SU-DHL-6 (cell line): ENCODE data around the gene SLC16A8.

Source experiments
- H2AFZ ChIP-seq: fragments of 200-600 bp; sonication (generic); 2 replicates; pipeline ENCODE4 v1.6.1; 2014; ENCODE audit warnings: low read depth, mild to moderate bottlenecking, moderate library complexity, mixed read lengths, antibody characterized with exemption, low read length; ENCODE audit not compliant: severe bottlenecking
- H3F3A ChIP-seq: fragments of 200-600 bp; shearing (Covaris generic); 2 replicates; pipeline ENCODE4 v1.6.0; 2016; ENCODE audit warnings: antibody characterized with exemption, mild to moderate bottlenecking; ENCODE audit not compliant: insufficient read depth
- H3K27ac ChIP-seq: fragments of 200-600 bp; sonication (generic); 2 replicates; pipeline ENCODE4 v1.5.1; 2016; ENCODE audit warnings: low read depth, mild to moderate bottlenecking, low read length, moderate library complexity, mixed read lengths
- H3K27me3 ChIP-seq: fragments of 200-600 bp; sonication (generic), shearing (Covaris generic); 2 replicates; pipeline ENCODE4 v1.6.0; 2014; ENCODE audit warnings: mild to moderate bottlenecking, low read length
- H3K36me3 ChIP-seq: fragments of 200-600 bp; sonication (generic); 2 replicates; pipeline ENCODE4 v1.6.1; 2014; ENCODE audit warnings: mild to moderate bottlenecking, low read length, mixed read lengths
- H3K4me2 ChIP-seq: fragments of 300-600, 200-600 bp; shearing (Covaris generic), sonication (generic); 2 replicates; pipeline ENCODE4 v1.6.0; 2014; ENCODE audit warnings: low read length, low read depth, mild to moderate bottlenecking; ENCODE audit not compliant: poor library complexity, severe bottlenecking
- H3K4me3 ChIP-seq: fragments of 200-600 bp; sonication (generic); 2 replicates; pipeline ENCODE4 v1.5.1; 2014; ENCODE audit warnings: antibody characterized with exemption, low read length, mild to moderate bottlenecking, mixed read lengths; ENCODE audit not compliant: insufficient read depth, poor library complexity, severe bottlenecking
- H3K79me2 ChIP-seq: fragments of 200-600 bp; sonication (generic); 2 replicates; pipeline ENCODE4 v1.6.1; 2014; ENCODE audit warnings: mild to moderate bottlenecking, low read length, moderate library complexity; ENCODE audit not compliant: insufficient read depth
- H3K9ac ChIP-seq: fragments of 200-600 bp; sonication (generic); 2 replicates; pipeline ENCODE4 v1.7.0; 2014; ENCODE audit warnings: mild to moderate bottlenecking, low read length
- H3K9me2 ChIP-seq: fragments of 200-600 bp; sonication (generic); replicated peaks from 2 replicates; pipeline ENCODE4 v1.6.1; 2014; ENCODE audit warnings: low read length; ENCODE audit not compliant: insufficient read depth
- H3K9me3 ChIP-seq: fragments of 200-600 bp; sonication (generic); 2 replicates; pipeline ENCODE4 v1.6.1; 2014; ENCODE audit warnings: low read length, mixed read lengths; ENCODE audit not compliant: insufficient read depth
- H4K20me1 ChIP-seq: fragments of 200-600 bp; sonication (generic); 2 replicates; pipeline ENCODE4 v1.6.1; 2014; ENCODE audit warnings: low read depth, mild to moderate bottlenecking, antibody characterized with exemption, low read length, moderate library complexity, mixed read lengths
- EZH2phosphoT487 ChIP-seq: fragments of 200-600 bp; sonication (generic), shearing (Covaris generic); conservative IDR thresholded peaks from 2 replicates; pipeline ENCODE4 v1.6.1; 2018; ENCODE audit warnings: mild to moderate bottlenecking, antibody characterized with exemption, low read length, moderate library complexity, mixed read lengths
- TF ChIP-seq, protein P1 (sequence below): fragments of 200-600 bp; sonication (generic); IDR thresholded peaks from one replicate; pipeline ENCODE4 v1.5.1; 2017; ENCODE audit warnings: antibody characterized with exemption, mild to moderate bottlenecking, low read length, moderate library complexity; ENCODE audit not compliant: insufficient read depth, poor library complexity, severe bottlenecking

The SLC16A8 gene

DNA sequence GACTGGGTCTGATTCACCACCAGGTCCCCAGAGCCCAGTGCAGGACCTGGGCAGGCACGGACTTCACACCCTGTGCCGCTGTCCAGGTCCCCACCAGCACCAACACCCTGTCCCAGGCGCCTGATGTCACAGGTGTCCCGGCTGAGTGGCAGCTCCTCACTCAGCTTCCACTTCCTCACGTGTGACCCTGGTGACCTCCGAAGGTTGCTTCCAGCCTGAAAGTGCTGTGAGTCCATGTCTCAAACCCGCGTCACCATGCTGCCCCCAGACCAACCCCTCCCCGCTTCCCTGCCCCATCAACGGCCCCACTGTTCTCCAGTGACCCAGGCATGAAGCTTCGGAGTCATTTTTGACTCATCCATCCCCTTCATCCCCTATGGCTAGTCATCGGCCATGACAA lies 52.5 kb downstream of the SLC16A8 start:
- no peak overlapping the region for H3K27ac ChIP-seq
- no peaks in the 10 kb centered on the region for H3F3A ChIP-seq
- H3K27me3 ChIP-seq: no peaks in the 10 kb centered on the region
- H2AFZ ChIP-seq: no peak overlapping the region
- TF ChIP-seq EZH2phosphoT487: no peak
- TF ChIP-seq, protein P1, sequence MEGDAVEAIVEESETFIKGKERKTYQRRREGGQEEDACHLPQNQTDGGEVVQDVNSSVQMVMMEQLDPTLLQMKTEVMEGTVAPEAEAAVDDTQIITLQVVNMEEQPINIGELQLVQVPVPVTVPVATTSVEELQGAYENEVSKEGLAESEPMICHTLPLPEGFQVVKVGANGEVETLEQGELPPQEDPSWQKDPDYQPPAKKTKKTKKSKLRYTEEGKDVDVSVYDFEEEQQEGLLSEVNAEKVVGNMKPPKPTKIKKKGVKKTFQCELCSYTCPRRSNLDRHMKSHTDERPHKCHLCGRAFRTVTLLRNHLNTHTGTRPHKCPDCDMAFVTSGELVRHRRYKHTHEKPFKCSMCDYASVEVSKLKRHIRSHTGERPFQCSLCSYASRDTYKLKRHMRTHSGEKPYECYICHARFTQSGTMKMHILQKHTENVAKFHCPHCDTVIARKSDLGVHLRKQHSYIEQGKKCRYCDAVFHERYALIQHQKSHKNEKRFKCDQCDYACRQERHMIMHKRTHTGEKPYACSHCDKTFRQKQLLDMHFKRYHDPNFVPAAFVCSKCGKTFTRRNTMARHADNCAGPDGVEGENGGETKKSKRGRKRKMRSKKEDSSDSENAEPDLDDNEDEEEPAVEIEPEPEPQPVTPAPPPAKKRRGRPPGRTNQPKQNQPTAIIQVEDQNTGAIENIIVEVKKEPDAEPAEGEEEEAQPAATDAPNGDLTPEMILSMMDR: no peak
- H4K20me1 ChIP-seq: no peaks in the 10 kb centered on the region
- no peak overlapping the region for H3K4me2 ChIP-seq
- H3K9me2 ChIP-seq: no peaks in the 10 kb centered on the region
- H3K79me2 ChIP-seq: no peaks in the 10 kb centered on the region
- H3K9ac ChIP-seq: no peak overlapping the region
- H3K36me3 ChIP-seq: no peaks in the 10 kb centered on the region
- H3K9me3 ChIP-seq: no peaks in the 10 kb centered on the region
- H3K4me3 ChIP-seq: no peak overlapping the region

DNA sequence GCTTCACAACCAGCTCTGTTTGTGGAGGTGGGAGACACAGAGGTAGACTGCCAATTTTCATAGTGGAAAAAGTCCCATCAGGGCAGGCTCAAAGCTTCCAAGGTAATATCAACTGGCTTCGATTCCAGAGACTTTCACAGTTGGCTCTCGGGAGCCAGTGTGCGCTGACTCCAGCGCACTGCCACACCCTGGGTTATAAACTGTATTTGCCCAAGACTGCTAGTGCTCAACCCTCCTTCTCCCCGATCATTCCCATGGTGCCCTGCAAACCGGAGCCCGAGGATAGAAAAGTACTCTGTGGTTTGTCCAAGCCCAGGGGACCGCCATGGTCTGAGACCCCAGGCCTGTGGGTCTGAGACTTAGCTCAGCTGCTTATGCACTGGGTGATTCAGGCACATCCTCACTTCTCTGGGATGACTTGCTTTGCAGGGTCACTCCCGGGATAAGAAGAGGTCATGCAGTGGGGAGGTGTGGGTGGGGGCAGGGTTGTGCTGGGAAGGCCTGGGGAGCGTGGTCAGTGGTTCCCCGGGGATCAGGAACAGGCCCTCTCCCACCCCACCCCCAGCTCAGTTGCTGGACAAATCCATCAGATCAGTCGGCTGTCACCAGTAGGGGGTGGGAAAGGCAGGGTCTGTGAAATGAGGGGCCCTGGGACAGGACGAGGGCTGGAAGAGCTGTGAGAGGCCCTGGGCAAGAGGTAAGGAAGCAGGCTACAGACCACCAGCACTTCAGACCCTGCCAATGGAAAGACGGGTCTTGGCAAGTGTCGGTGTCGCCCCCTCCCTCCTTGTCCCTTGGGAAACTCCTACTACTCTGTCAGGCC lies 53.5 kb downstream of the SLC16A8 start:
- no peak overlapping the region for H3K4me3 ChIP-seq
- no peaks in the 10 kb centered on the region for H3K9me2 ChIP-seq
- H2AFZ ChIP-seq: no peak overlapping the region
- no peaks in the 10 kb centered on the region for H4K20me1 ChIP-seq
- no peak overlapping the region for H3K4me2 ChIP-seq
- H3K9me3 ChIP-seq: no peaks in the 10 kb centered on the region
- no peaks in the 10 kb centered on the region for H3K36me3 ChIP-seq
- no peak for TF ChIP-seq EZH2phosphoT487
- TF ChIP-seq, protein P1: no peak
- H3K79me2 ChIP-seq: no peaks in the 10 kb centered on the region
- H3K9ac ChIP-seq: no peak overlapping the region
- H3F3A ChIP-seq: no peaks in the 10 kb centered on the region
- H3K27ac ChIP-seq: no peak overlapping the region
- H3K27me3 ChIP-seq: no peaks in the 10 kb centered on the region

DNA sequence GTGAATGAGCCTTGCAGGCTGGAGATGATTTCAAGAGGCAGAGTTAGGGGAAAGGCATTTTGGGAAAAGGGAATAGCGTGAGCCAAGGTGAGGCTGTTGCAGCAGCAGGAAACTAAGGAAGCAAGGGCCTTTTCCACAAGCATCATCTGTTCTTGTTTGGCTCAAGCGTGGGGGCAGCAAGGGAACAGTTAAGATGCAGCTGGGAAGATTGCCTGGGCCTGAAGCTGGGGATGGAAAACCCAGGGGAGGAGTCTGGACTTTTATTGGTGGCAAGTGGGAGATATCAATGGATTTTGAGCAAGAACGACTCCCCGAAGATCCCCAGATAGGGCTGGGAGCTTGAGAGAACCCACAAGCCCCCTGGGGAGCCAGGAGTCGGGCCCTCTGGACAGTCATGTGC lies 54.1 kb downstream of the SLC16A8 start:
- H3K9me3 ChIP-seq: no peaks in the 10 kb centered on the region
- no peak overlapping the region for H3K27ac ChIP-seq
- no peaks in the 10 kb centered on the region for H4K20me1 ChIP-seq
- no peak overlapping the region for H3K4me2 ChIP-seq
- H3K27me3 ChIP-seq: no peaks in the 10 kb centered on the region
- TF ChIP-seq, protein P1: no peak
- TF ChIP-seq EZH2phosphoT487: no peak
- H3K9me2 ChIP-seq: no peaks in the 10 kb centered on the region
- H3K4me3 ChIP-seq: no peak overlapping the region
- H3F3A ChIP-seq: no peaks in the 10 kb centered on the region
- H3K36me3 ChIP-seq: no peaks in the 10 kb centered on the region
- H2AFZ ChIP-seq: no peak overlapping the region
- H3K79me2 ChIP-seq: no peaks in the 10 kb centered on the region
- no peak overlapping the region for H3K9ac ChIP-seq
